NT2/D1 (cell line): Measurements from ENCODE around the gene ZDHHC11.
"Not testable (repeated sequence)": the region's sequence is repeated elsewhere in the genome, so short reads cannot be mapped to it uniquely, and the experiment has no call there.

Experiments
- SUZ12 ChIP-seq: IDR thresholded peaks from 2 replicates; pipeline ENCODE4 v1.6.1; 2011; ENCODE audit not compliant: insufficient read length, insufficient read depth; ENCODE audit errors: extremely low read depth
- YY1 ChIP-seq: IDR thresholded peaks from 2 replicates; pipeline ENCODE4 v1.6.1; 2011; ENCODE audit not compliant: insufficient read length, insufficient read depth
- ZNF274 ChIP-seq: IDR thresholded peaks from 2 replicates; pipeline ENCODE4 v1.6.1; 2011; ENCODE audit warnings: mild to moderate bottlenecking, low read depth, low read length

DNA sequence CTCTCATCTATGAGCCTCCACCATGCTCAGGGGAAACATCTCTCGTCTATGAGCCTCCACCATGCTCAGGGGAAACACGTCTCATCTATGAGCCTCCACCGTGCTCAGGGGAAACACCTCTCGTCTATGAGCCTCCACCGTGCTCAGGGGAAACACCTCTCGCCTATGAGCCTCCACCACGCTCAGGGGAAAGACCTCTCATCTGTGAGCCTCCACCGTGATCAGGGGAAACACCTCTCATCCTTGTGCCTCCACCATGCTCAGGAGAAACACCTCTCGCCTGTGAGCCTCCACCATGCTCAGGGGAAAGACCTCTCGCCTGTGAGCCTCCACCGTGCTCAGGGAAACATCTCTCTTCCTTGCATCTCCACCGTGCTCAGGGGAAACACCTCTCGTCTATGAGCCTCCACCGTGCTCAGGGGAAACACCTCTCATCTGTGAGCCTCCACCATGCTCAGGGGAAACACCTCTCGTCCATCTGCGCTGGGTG lies 96.6 kb downstream of the ZDHHC11 start:
- not testable (repeated sequence) for TF ChIP-seq ZNF274, SUZ12, YY1
